RWPE1 (cell line): ENCODE measurements around the gene AZU1.

Experiments
- CTCF ChIA-PET: fragments of 350-600 bp; sonication (Branson Sonifier 250); formaldehyde crosslinking; extraction: SDS; loops from one replicate; lab custom pipeline; 2021; lab: Yijun Ruan, JAX
- POLR2A ChIA-PET: fragments of 400-600 bp; formaldehyde crosslinking; extraction: SDS; loops from one replicate; lab custom pipeline; 2020; ENCODE audit warnings: antibody characterized with exemption; ENCODE audit not compliant: low non-redundant PET; lab: Yijun Ruan, JAX
- DNase-seq: peaks from one replicate; pipeline ENCODE4 v3.0.0; 2012; ENCODE audit warnings: low spot score
- H3K27ac ChIP-seq: fragments of 450-650 bp; 2 replicates; pipeline ENCODE4 v1.5.1; 2017
- TF ChIP-seq, protein P1 (sequence below): fragments of 450-650 bp; conservative IDR thresholded peaks from 2 replicates; pipeline ENCODE4 v1.5.1; 2017; ENCODE audit warnings: low read depth, mild to moderate bottlenecking

The AZU1 gene

DNA sequence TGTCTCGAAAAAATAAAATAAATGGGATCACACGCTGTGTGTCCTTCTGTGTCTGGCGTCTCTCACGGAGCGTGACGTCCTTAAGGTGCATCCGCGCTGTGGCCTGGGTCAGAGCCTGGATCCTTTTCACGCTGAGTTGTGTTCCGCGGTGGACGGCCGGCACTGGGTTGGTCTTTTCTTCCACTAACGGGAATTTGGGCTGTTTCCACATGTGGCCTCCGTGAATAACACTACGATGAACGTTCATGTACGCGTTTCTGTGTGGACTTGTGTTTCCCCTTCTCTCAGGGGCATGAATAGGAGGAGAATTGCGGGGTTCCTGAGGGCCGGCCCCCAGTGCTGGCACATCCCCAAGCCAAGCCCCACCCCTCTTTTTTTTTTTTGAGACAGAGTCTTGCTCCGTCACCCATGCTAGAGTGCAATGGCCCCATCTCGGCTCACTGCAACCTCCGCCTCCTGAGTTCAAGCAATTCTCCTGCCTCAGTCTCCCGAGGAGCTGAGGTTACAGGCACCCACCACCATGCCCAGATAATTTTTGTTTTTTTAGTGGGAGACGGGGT lies 36.5 kb upstream of the AZU1 start:
- ChIA-PET CTCF (no interaction called here), POLR2A (no interaction called here)
- peak overlapping the region; percentile 99 for H3K27ac ChIP-seq
- DNase-seq, result no peak
- TF ChIP-seq, protein P1, sequence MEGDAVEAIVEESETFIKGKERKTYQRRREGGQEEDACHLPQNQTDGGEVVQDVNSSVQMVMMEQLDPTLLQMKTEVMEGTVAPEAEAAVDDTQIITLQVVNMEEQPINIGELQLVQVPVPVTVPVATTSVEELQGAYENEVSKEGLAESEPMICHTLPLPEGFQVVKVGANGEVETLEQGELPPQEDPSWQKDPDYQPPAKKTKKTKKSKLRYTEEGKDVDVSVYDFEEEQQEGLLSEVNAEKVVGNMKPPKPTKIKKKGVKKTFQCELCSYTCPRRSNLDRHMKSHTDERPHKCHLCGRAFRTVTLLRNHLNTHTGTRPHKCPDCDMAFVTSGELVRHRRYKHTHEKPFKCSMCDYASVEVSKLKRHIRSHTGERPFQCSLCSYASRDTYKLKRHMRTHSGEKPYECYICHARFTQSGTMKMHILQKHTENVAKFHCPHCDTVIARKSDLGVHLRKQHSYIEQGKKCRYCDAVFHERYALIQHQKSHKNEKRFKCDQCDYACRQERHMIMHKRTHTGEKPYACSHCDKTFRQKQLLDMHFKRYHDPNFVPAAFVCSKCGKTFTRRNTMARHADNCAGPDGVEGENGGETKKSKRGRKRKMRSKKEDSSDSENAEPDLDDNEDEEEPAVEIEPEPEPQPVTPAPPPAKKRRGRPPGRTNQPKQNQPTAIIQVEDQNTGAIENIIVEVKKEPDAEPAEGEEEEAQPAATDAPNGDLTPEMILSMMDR, result no peak

DNA sequence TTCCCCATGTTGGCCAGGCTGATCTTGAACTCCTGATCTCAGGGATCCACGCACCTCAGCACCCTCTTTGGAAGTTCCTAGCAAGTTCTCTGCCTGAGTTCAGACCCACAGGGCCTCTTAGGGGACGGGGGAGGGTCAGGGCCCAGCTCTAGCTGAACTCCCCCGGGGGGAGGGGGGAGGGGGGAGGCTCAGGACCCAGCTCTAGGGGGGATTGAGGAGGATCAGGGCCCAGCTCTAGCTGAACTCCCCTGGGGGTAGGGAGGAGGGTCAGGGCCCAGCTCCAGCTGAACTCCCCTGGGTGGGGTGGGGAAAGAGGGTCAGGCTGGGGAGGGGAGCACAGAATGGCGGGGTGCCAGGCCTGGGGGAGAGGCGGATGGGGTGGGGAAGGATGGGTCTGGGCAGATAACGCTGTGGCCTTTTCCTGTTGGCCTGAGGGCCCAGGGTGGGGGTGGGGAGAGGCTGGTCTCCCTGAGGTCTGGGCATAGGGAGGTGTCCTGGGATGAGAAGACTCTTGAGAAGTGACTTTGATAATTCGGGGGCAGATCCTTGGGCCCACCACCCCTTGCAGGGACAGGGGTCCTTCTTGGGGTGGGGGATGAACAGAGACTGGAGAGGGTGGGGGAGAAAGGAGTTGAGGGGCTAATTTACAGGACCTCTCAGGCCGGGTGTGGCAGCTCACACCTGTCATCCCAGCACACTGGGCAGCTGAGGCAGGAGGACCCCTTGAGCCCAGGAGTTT lies 35.9 kb upstream of the AZU1 start:
- ChIA-PET CTCF (interaction anchor here (0.7 kb wide), 1 partner anchor 40 kb away, joined by 3 read pairs; no protein-coding TSS in a partner anchor), POLR2A (no interaction called here)
- DNase-seq, result no peak

DNA sequence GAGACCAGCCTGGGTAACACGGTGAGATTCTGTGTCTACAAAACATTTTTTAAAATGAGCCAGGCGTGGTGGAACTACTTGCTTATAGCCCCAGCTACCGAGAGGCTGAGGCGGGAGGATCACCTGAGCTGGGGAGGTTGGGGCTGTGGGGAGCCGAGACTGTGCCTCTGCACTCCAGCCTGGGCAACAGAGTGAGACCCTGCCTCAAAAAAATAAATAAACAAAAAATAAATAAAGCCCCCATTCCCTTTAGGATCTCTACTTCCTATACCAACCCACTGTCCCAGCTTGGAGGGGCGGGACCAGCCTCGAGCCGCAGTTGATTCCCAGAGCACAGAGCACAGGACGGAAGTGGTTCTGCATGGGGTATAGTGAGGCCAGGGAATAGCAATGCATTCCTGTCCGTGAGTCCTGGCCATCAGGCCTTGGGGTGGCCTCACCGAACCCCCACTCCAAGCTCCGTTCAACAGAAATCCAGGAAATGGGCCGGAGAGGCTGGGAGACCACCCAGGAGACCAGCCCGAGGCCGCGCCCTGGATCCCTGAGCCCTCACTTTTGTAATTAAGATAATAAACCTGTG lies 35.2 kb upstream of the AZU1 start:
- ChIA-PET POLR2A (no interaction called here), CTCF (interaction anchor here (0.6 to 0.7 kb wide), 2 partner anchors 41 to 65 kb away, joined by 3 to 4 read pairs; no protein-coding TSS in a partner anchor)
- TF ChIP-seq, protein P1, result no peak
- no peak for DNase-seq
- H3K27ac ChIP-seq, result peak overlapping the region; percentile 99

More for the DNA sequence above, 35.9 kb upstream of the AZU1 start:
- peak overlapping the region; percentile 99 for H3K27ac ChIP-seq
- TF ChIP-seq, protein P1, result no peak

DNA sequence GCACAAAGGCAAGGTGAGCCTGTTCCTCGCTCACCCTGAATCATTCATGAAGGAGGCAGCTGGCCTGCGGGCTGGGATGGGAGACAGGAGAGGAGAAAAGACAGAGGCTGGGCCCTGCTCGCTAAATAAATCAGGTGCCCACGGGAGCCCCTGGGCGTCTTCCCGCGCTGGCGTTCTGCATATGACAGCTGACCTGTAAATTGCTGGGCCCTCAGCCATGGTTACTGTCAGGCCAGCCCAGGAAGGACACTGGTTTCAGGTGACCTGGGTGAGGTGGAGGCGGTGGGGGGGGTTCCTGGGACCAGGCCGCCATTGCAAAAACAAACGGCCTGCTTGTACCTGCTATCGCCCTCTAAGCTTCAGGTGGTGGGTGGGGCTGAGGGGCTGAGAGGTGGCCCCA lies 33.8 kb upstream of the AZU1 start:
- TF ChIP-seq, protein P1, result no peak
- ChIA-PET POLR2A (interaction anchor here (0.5 kb wide), 1 partner anchor 19 kb away, joined by 6 read pairs; no protein-coding TSS in a partner anchor), CTCF (interaction anchor here (0.5 to 0.7 kb wide), 2 partner anchors 10 to 299 kb away, joined by 4 read pairs; no protein-coding TSS in a partner anchor)
- H3K27ac ChIP-seq, result peak overlapping the region; percentile 99
- no peak for DNase-seq

DNA sequence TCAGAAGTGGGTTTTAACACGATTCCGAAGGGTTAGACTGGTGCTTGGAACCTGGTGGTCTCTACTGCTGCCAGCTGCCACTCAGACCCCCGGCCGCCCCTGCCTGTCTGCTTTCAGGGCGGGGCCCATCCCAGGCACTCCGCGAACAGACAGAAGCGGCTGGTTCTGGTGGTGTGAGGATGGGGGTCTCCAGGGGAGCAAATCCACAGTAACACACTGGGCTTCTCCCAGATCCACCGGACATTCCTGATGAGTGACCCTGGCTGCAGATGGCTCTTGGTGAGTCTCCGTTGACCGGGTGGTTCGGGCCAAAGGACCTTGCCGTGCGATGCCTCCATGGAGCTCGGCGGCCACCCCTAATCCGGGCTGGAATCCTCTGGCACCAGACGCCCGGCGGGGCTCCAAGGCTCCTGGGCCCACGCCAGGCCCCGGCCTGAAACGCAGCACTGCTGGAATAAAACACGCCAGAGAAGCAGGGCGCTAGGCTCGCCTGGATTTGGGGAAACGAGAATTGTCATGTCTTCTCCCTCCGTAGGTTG lies 32.5 kb upstream of the AZU1 start:
- peak overlapping the region; percentile 99 for H3K27ac ChIP-seq
- POLR2A ChIA-PET, result no interaction called here
- TF ChIP-seq, protein P1, result no peak
- DNase-seq, result no peak
- CTCF ChIA-PET, result no interaction called here
